ENCODE measurements around the gene SPATA7.

Gene SPATA7

GRCh38 chr14:88477513-88478250 is 92.2 kb downstream of the SPATA7 start:
- Histone ChIP-seq H3K27me3 (ENCODE audit: insufficient read depth, low read depth, severe bottlenecking) (no peaks in the 10 kb centered on the region), H3K36me3 (peaks cover 70% of the 10 kb centered on the region), H3K9me3 (ENCODE audit: severe bottlenecking) (no peaks in the 10 kb centered on the region), H3K27ac (no peak overlapping the region), H3K4me3 (ENCODE audit: low read depth, low read length) (no peak overlapping the region)
- no peak for DNase-seq
- TF ChIP-seq, protein P1, sequence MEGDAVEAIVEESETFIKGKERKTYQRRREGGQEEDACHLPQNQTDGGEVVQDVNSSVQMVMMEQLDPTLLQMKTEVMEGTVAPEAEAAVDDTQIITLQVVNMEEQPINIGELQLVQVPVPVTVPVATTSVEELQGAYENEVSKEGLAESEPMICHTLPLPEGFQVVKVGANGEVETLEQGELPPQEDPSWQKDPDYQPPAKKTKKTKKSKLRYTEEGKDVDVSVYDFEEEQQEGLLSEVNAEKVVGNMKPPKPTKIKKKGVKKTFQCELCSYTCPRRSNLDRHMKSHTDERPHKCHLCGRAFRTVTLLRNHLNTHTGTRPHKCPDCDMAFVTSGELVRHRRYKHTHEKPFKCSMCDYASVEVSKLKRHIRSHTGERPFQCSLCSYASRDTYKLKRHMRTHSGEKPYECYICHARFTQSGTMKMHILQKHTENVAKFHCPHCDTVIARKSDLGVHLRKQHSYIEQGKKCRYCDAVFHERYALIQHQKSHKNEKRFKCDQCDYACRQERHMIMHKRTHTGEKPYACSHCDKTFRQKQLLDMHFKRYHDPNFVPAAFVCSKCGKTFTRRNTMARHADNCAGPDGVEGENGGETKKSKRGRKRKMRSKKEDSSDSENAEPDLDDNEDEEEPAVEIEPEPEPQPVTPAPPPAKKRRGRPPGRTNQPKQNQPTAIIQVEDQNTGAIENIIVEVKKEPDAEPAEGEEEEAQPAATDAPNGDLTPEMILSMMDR (IDR thresholded peaks at IDR 0.05; ENCODE audit: low read depth, low read length), result no peak

- DNase-seq, result no peak
- no peaks in the 10 kb centered on the region for H3K27me3 ChIP-seq (ENCODE audit: insufficient read depth, low read depth, severe bottlenecking)
- no peaks in the 10 kb centered on the region for H3K9me3 ChIP-seq (ENCODE audit: severe bottlenecking)
- peaks cover 64% of the 10 kb centered on the region for H3K36me3 ChIP-seq
- no peak overlapping the region for H3K27ac ChIP-seq
- TF ChIP-seq, protein P1 (IDR thresholded peaks at IDR 0.05; ENCODE audit: low read depth, low read length), result no peak
- no peak overlapping the region for H3K4me3 ChIP-seq (ENCODE audit: low read depth, low read length)
These were observed 93.5 kb downstream of the SPATA7 start for GRCh38 chr14:88478931-88479330.

DNA sequence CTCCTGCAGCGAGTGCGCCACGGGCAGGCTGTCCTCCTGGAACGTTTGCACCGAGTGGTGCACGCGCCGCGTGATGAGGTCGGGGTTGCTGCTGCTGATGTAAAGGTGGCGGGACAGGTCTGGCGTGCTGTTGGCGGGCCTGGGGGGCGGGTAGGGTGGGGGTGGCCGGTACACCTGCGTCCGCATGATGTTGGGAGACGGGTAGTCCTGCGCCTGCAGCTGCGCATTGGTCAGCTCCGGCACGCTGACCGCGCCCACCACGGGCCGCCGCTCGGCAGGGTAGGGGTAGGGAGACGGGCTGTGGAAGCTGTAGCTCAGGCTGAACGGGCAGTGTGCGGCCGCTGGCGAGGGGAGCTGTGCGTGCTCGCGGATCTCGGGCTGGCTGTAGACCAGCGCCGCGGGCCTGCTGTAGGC is 94.1 kb downstream of the SPATA7 start:
- peaks cover 63% of the 10 kb centered on the region for H3K36me3 ChIP-seq
- no peak for DNase-seq
- no peak overlapping the region for H3K4me3 ChIP-seq (ENCODE audit: low read depth, low read length)
- TF ChIP-seq, protein P1 (IDR thresholded peaks at IDR 0.05; ENCODE audit: low read depth, low read length), result no peak
- H3K9me3 ChIP-seq (ENCODE audit: severe bottlenecking), result no peaks in the 10 kb centered on the region
- H3K27ac ChIP-seq, result no peak overlapping the region
- H3K27me3 ChIP-seq (ENCODE audit: insufficient read depth, low read depth, severe bottlenecking), result no peaks in the 10 kb centered on the region

DNA sequence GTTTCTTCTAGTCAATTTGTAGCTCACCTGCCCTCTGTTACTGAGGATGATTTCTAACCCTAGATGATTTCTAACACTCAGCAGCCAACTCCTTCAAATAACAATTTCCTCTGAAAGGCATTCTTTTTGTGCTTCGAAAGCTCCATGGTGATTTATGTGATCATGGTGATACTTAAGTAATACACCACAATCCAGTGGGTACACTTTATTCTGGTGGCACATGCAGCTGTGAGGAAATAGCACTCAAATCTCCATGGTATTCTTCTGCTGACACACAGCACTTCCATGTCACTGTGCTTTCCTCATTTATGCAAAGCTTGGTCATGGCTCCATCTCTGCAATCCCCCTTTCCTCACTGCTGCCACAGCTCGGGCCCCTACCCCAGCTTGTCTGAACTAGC is 95.6 kb downstream of the SPATA7 start:
- Histone ChIP-seq H3K9me3 (ENCODE audit: severe bottlenecking) (no peaks in the 10 kb centered on the region), H3K27me3 (ENCODE audit: insufficient read depth, low read depth, severe bottlenecking) (no peaks in the 10 kb centered on the region), H3K27ac (no peak overlapping the region), H3K36me3 (peaks cover 56% of the 10 kb centered on the region), H3K4me3 (ENCODE audit: low read depth, low read length) (no peak overlapping the region)
- TF ChIP-seq, protein P1 (IDR thresholded peaks at IDR 0.05; ENCODE audit: low read depth, low read length), result no peak
- no peak for DNase-seq

GRCh38 chr14:88481794-88482193 is 96.3 kb downstream of the SPATA7 start:
- Histone ChIP-seq H3K4me3 (ENCODE audit: low read depth, low read length) (no peak overlapping the region), H3K36me3 (peaks cover 51% of the 10 kb centered on the region), H3K27me3 (ENCODE audit: insufficient read depth, low read depth, severe bottlenecking) (no peaks in the 10 kb centered on the region), H3K9me3 (ENCODE audit: severe bottlenecking) (no peaks in the 10 kb centered on the region), H3K27ac (no peak overlapping the region)
- TF ChIP-seq, protein P1 (IDR thresholded peaks at IDR 0.05; ENCODE audit: low read depth, low read length), result no peak
- no peak for DNase-seq

DNA sequence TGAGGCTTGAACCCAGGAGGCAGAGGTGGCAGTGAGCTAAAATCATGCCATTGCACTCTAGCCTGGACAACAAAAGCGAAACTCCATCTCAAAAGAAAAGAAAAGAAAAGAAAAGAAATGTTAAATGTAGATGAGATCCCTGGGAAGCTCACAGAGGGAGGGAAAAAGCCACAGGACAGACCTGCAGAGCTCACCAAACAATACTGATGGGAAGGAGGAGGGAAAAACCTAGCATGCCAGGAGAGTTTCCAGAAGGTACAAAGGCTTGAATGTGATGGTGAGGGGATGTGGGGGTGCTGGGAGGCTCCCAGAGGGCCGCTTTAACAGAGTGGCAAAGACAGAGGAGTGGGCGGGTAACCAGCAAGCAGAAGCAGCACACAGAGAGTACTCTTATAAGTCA is 97.1 kb downstream of the SPATA7 start:
- TF ChIP-seq, protein P1 (IDR thresholded peaks at IDR 0.05; ENCODE audit: low read depth, low read length), result no peak
- DNase-seq, result no peak
- Histone ChIP-seq H3K9me3 (ENCODE audit: severe bottlenecking) (no peaks in the 10 kb centered on the region), H3K36me3 (peaks cover 48% of the 10 kb centered on the region), H3K4me3 (ENCODE audit: low read depth, low read length) (no peak overlapping the region), H3K27me3 (ENCODE audit: insufficient read depth, low read depth, severe bottlenecking) (no peaks in the 10 kb centered on the region), H3K27ac (no peak overlapping the region)
